Measurements from ENCODE around the gene MAPK4. TPM values are rescaled to one million over a fixed set of nuclear protein-coding genes. Genes with fewer than 3 reads are reported as not detected.
A peak's percentile ranks its signal among the peaks of the same experiment; 100 is the strongest.

MAPK4 gene
- total RNA-seq, 1 experiment from 2014 or later = not detected

DNA sequence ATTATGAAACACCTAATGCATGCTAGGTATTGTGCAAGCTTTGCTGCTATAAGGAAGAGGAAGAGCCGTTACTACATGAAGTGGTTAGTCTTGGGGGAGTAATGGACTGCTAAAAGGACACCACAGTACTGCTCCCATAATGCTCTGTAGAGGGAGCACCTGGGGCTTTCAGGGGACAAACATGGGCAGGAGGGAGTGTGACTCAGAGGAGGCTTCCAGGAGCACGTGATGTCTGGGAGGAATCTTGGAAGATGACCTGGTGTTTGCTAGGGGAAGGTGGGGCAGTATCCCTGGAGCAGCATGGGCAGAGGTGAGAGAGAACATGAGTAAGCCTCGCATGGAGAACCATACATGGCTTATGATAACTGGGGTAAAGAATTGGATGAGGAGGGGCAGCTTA is 18.8 kb downstream of the MAPK4 start:
- Histone ChIP-seq H2AFZ (no peak overlapping the region), H3K27ac (no peak overlapping the region), H3K9me3 (ENCODE audit: insufficient read depth, low read depth) (no peaks in the 10 kb centered on the region), H3K27me3 (ENCODE audit: insufficient read depth, low read depth) (no peaks in the 10 kb centered on the region), H3K4me2 (no peak overlapping the region), H3K4me3 (no peak overlapping the region), H3K9me2 (ENCODE audit: insufficient read depth) (no peaks in the 10 kb centered on the region), H3K36me3 (ENCODE audit: low read depth) (no peaks in the 10 kb centered on the region), H4K20me1 (ENCODE audit: insufficient read depth) (no peaks in the 10 kb centered on the region), H3K79me2 (ENCODE audit: low read depth) (no peaks in the 10 kb centered on the region), H3F3A (ENCODE audit: insufficient read depth, low read depth) (no peaks in the 10 kb centered on the region), H3K4me1 (replicated peaks; ENCODE audit: insufficient read depth) (no peaks in the 10 kb centered on the region)
- intact Hi-C loops (cut with micrococcal nuclease; ENCODE audit: unreplicated experiment) = no loop called here
- TF ChIP-seq, protein P1, sequence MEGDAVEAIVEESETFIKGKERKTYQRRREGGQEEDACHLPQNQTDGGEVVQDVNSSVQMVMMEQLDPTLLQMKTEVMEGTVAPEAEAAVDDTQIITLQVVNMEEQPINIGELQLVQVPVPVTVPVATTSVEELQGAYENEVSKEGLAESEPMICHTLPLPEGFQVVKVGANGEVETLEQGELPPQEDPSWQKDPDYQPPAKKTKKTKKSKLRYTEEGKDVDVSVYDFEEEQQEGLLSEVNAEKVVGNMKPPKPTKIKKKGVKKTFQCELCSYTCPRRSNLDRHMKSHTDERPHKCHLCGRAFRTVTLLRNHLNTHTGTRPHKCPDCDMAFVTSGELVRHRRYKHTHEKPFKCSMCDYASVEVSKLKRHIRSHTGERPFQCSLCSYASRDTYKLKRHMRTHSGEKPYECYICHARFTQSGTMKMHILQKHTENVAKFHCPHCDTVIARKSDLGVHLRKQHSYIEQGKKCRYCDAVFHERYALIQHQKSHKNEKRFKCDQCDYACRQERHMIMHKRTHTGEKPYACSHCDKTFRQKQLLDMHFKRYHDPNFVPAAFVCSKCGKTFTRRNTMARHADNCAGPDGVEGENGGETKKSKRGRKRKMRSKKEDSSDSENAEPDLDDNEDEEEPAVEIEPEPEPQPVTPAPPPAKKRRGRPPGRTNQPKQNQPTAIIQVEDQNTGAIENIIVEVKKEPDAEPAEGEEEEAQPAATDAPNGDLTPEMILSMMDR (conservative IDR thresholded peaks at IDR 0.05) = no peak
- no peak for TF ChIP-seq EZH2 (IDR thresholded peaks at IDR 0.05; ENCODE audit: low read depth)
- POLR2A ChIA-PET (ENCODE audit: unreplicated experiment) = no interaction called here
- CTCF ChIA-PET = no interaction called here
- no TSS peak for BruUV-seq (replicated peaks)
- DNase-seq = peak in 1 of 2 experiments; percentile 49

DNA sequence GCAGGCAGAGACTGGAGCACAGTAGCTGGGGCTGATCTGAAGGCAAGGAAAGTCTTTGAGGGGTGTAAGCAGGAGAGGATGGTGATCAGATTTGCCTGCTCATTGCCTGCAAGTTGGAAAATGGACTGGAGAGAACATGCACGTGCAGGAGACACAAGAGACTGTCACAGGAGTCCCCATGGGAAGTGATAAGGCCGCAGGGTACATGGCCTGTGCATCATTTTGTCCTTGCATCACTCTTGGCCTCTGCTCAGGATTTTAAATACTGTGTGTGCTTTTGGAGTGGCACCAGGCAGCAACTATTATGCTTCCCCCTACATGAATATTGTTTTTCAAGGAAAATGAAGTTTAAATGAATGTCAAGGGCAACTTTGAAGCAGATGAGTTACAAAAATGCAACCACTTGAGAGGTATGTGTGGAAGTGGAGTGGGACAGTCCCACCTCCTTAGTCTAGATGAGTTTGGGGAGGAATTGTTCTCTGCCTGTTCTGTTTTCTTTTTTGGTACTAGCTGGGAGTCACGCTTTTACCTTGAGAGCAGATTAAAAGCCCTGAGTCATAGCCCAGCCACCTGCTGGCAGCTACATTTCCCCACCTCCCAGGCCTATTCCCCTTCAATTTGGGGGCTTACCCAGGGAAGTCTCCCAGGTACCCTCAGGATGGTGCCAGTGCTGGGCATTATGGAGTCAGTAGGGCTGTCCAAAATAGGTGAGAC is 19.3 kb downstream of the MAPK4 start:
- no peaks in the 10 kb centered on the region for H4K20me1 ChIP-seq (ENCODE audit: insufficient read depth)
- POLR2A ChIA-PET (ENCODE audit: unreplicated experiment) = no interaction called here
- CTCF ChIA-PET = no interaction called here
- TF ChIP-seq, protein P1 (conservative IDR thresholded peaks at IDR 0.05) = no peak
- no peak for TF ChIP-seq EZH2 (IDR thresholded peaks at IDR 0.05; ENCODE audit: low read depth)
- no peak overlapping the region for H2AFZ ChIP-seq
- H3K4me2 ChIP-seq = no peak overlapping the region
- BruUV-seq (replicated peaks) = no TSS peak
- H3K4me3 ChIP-seq = no peak overlapping the region
- H3K79me2 ChIP-seq (ENCODE audit: low read depth) = no peaks in the 10 kb centered on the region
- H3K4me1 ChIP-seq (replicated peaks; ENCODE audit: insufficient read depth) = no peaks in the 10 kb centered on the region
- H3K27me3 ChIP-seq (ENCODE audit: insufficient read depth, low read depth) = no peaks in the 10 kb centered on the region
- no peak overlapping the region for H3K27ac ChIP-seq
- no peaks in the 10 kb centered on the region for H3K36me3 ChIP-seq (ENCODE audit: low read depth)
- intact Hi-C loops (cut with micrococcal nuclease; ENCODE audit: unreplicated experiment) = no loop called here
- DNase-seq = no peak
- no peaks in the 10 kb centered on the region for H3K9me2 ChIP-seq (ENCODE audit: insufficient read depth)
- H3F3A ChIP-seq (ENCODE audit: insufficient read depth, low read depth) = no peaks in the 10 kb centered on the region
- H3K9me3 ChIP-seq (ENCODE audit: insufficient read depth, low read depth) = no peaks in the 10 kb centered on the region

DNA sequence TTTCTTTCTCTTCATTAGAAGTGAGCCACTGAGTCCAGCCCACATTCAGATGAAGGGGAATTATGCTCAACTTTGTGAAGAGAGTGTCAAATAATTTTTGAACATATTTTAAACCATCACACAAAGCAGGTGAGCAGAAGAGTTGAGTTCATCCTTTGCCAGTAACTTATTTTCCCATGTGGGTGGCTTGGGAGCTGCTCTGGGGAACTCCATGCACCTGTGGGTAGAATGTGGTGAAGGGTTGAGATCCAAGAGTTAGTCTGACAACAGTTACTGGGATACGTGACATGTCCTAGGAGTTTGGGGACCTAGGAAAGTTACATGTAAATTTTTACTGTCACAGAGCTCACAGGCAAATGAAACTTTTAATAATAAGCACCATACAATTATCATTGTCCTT is 21.6 kb downstream of the MAPK4 start:
- H3K9me2 ChIP-seq (ENCODE audit: insufficient read depth) = no peaks in the 10 kb centered on the region
- CTCF ChIA-PET = no interaction called here
- no peaks in the 10 kb centered on the region for H4K20me1 ChIP-seq (ENCODE audit: insufficient read depth)
- no peaks in the 10 kb centered on the region for H3K36me3 ChIP-seq (ENCODE audit: low read depth)
- POLR2A ChIA-PET (ENCODE audit: unreplicated experiment) = no interaction called here
- no peak overlapping the region for H3K27ac ChIP-seq
- H3K27me3 ChIP-seq (ENCODE audit: insufficient read depth, low read depth) = no peaks in the 10 kb centered on the region
- no peak for DNase-seq
- H3K4me2 ChIP-seq = no peak overlapping the region
- H2AFZ ChIP-seq = no peak overlapping the region
- no TSS peak for BruUV-seq (replicated peaks)
- H3K4me3 ChIP-seq = no peak overlapping the region
- H3K9me3 ChIP-seq (ENCODE audit: insufficient read depth, low read depth) = no peaks in the 10 kb centered on the region; the same call in 1 of the 2 replicates
- H3F3A ChIP-seq (ENCODE audit: insufficient read depth, low read depth) = no peaks in the 10 kb centered on the region
- no peak for TF ChIP-seq EZH2 (IDR thresholded peaks at IDR 0.05; ENCODE audit: low read depth)
- TF ChIP-seq, protein P1 (conservative IDR thresholded peaks at IDR 0.05) = no peak
- H3K4me1 ChIP-seq (replicated peaks; ENCODE audit: insufficient read depth) = no peaks in the 10 kb centered on the region
- intact Hi-C loops (cut with micrococcal nuclease; ENCODE audit: unreplicated experiment) = no loop called here
- H3K79me2 ChIP-seq (ENCODE audit: low read depth) = no peaks in the 10 kb centered on the region
